ENCODE measurements around the gene IFT80.

The IFT80 gene

GRCh38 chr3:160399125-160400029 lies at the start of gene IFT80, which contains the start of gene SMC4:
Gene IFT80 (minus strand): TSS chr3:160399225. CDS start chr3:160384600, 14,625 bp downstream.
Gene SMC4 (plus strand): TSS chr3:160399650. CDS start chr3:160400827, 1,177 bp downstream.
- DNase-seq, result peak; percentile 97 to 98

DNA sequence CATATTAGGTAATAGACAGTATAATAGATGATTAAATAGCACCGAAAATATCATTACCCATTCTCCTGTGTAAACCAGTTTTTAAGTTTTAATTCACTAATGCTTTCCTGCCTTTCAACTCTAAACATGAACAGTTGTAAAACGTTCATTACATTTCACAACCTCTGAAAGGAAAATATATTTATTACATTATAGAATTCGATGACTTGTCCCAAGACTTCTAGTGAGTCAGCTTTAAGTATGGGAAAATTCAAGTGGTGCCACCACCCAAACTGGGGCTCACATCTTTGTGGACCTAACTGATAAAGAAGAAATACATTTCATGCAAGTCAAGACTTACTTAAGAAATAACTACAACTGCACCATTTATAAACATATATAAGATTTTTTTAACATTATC lies 48.5 kb upstream of the IFT80 start:
- DNase-seq, result no peak

GRCh38 chr3:160446522-160447056 lies 47.6 kb upstream of the IFT80 start:
- no peak for DNase-seq

DNA sequence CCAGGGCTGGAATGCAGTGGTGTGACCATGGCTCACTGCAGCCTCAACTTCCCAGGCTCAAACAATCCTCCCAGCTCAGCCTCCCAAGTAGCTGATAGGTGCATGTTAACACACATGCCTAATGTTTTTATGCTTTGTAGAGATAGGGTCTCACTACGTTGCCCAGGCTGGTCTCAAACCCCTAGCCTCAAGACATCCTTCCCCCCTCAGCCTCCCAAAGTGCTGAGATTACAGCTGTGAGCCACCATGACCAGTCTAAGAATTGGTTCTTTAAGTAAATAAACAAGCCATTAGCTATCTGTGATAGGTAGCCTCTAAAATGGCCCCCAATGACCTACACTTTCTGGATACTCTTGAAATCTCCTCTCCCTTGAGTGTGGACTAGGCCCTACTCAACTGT lies 46.8 kb upstream of the IFT80 start:
- no peak for DNase-seq

DNA sequence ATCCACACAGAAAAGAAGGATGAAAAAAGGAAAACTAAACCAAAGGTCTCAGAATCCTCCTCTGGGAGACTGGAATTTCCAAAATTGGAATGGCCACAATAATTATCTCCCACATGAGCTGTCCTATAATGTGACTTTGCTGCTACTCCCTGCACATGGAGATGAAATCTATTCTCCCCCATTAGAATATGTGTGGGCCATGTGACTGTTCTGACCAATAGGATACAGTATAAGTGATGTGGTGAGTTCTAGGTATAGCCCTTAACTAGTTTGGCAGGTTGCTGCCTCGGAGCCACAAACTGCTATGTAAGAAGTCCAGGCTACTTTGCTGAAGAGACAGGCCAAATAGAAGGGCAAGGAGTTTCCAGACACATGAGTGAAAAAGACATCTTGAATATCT lies 45.4 kb upstream of the IFT80 start:
- DNase-seq, result no peak

GRCh38 chr3:160440687-160441086 lies 41.7 kb upstream of the IFT80 start:
- no peak for DNase-seq

DNA sequence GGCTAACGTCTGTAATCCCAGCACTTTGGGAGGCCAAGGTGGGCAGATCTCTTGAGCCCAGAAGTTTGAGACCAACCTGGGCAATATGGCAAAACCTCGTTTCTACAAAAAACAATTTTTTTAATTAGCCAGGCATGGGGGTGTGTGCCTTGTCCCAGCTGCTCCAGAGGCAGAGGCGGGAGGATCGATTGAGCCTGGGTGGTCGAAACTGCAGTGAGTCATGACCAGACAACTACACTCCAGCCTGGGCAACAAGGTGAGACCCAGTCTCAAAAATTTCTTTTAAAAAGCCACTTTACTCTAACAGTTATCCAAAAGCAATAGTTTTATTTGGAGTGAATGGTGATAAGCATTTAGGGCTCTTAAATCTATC lies 38.0 kb upstream of the IFT80 start:
- DNase-seq, result no peak

GRCh38 chr3:160435747-160436146 lies 36.7 kb upstream of the IFT80 start:
- no peak for DNase-seq

GRCh38 chr3:160435095-160435494 lies 36.1 kb upstream of the IFT80 start:
- no peak for DNase-seq

GRCh38 chr3:160434071-160434470 lies 35.0 kb upstream of the IFT80 start:
- DNase-seq, result no peak

DNA sequence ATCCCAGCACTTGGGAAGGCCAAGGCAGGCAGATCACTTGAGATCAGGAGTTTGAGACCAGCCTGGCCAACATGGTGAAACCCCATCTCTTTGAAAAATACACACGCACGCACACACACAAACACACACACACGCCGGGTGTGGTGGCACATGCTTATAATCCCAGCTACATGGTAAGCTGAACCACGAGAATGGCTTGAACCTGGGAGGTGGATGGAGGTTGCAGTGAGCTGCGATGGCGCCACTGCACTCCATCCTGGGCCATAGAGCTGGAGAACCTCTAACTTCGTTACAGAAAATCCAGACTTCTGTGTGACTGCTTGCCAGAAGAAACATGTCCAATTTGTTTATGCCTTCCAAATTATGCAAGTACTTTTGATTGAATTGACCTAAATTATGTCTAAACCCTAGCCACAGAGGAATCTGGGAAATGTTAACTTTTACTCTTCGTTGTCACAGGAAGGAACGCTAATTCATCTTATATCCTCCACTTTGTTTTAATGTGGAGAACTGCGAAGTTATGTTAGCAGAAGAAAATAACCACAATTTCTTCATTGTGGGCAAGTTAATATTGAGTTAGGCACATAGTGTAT lies 28.9 kb upstream of the IFT80 start:
- DNase-seq, result no peak

DNA sequence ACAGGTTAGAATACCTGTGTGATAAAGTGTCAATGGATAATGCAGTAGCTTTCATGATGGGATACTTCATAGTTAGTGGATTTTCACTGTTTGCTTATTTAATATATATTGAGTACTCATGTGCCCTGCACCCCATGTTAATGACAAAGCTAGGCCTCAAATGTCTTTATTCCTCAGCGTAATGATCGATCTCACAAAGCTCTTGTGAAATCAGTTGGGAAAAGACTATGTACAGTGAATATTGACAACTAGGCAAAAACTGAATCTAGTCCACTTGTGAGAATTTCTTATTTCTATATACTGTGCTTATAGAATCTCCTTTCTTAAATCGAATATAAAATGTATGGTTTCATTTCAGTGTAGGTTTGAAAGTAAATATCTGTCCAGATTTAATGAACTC lies 18.3 kb upstream of the IFT80 start:
- DNase-seq, result no peak

GRCh38 chr3:160413613-160414248 lies 14.7 kb upstream of the IFT80 start:
- DNase-seq, result peak; percentile 76 to 80

- no peak for DNase-seq
These were observed 13.5 kb upstream of the IFT80 start for GRCh38 chr3:160412477-160412876.

GRCh38 chr3:160409812-160410610 lies 11.0 kb upstream of the IFT80 start:
- no peak for DNase-seq

DNA sequence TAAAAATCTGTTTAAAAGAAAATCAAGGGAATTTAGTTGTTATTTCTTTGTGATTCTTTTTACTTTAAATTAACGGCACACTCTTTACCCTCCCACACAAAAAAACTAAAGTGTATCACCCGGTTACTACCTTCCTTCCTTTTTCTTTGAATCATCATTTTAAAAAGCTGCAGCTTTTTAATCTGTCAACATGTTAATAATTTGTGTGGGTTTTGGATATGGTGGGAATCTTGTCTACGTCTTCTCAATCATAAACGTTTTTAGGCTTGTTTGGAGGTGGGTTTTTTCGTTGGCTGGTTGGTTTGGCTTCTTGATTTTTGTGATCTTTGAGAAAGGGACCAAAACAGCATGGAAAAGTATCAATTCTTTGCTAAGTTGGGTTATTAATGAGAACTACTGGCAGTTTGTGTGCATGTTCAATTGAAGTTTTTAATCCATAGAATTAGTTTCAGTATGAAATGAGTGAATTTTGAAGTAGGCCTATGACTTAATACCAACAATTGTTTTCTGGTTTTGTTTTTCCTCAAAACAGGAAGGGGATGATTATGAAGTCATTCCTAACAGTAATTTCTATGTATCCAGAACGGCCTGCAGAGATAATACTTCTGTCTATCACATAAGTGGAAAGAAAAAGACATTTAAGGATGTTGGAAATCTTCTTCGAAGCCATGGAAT lies 4.9 kb upstream of the IFT80 start:
- no peak for DNase-seq

DNA sequence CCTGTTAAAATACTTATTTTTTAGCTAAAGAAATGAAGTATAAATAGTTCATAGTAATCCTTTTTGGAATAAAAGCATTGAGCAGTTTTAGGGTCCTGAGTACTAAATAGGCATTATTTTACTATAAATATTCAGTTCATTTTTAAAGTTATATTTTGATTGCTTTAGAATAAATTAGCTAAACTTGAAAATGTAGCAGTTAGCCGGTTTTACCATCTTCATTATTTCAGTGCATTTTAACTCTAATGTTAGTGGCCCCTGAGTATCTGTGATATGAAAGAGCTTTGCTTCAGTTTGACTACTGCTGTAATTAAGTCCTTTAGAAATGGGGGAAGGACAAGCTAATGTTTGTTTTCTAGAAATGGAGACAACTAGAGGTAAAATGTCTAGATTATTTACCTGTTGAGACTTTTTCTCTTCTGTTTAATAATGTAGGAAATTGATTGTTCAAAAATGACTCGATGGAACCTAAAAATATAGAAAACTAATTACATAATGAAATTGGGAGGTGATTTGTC lies 4.1 kb upstream of the IFT80 start:
- no peak for DNase-seq

GRCh38 chr3:160402221-160403027 lies 3.4 kb upstream of the IFT80 start:
- DNase-seq, result no peak

DNA sequence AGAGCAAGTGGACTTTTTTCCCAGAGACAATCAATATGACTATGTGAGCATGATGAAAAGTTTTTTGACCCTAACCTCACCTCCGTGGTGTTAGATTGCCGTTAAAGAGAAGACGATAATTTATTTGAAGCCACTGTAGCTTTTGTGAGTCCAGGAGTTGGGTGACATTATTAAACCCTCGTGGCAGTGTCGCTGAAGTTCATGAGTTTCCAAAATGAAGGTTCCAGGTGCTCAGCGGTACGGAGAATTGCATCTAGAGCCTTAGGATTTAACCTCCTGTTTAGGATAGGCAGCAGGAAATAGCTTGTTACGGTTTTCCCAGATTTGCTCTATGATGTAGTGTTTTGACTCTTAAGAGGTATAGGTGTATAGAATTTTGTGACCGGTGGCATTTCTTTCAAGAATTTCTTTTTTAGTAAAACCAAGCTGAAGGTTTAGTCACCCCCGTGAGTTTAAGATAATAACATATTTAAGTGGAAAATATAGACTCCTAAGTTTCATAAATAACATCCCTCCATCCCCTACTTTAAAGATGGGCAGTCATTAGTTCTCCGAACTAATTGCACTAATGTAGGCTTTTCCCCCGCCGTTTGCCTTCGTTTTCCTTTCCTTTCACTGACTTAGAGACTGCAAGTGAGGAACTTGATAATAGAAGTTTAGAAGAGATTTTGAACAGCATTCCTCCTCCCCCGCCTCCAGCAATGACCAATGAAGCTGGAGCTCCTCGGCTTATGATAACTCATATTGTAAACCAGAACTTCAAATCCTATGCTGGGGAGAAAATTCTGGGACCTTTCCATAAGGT lies 2.5 kb upstream of the IFT80 start:
- no peak for DNase-seq

DNA sequence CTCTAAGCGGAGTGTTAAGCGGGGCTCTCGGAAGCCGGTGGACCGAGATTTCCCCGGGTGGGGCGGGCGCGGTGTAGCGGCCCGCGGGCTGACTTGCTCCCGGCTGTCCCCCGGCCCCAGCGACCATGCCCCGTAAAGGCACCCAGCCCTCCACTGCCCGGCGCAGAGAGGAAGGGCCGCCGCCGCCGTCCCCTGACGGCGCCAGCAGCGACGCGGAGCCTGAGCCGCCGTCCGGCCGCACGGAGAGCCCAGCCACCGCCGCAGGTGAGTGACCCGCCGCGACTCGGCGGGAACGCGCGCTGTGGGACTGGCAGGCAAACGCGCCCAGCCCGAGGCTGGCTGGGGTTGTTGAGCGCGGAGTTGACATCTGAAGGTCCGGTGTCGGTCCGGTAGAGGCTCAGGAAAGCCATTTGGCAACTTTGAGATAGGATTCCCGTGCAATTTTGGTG lies 1.7 kb upstream of the IFT80 start:
- DNase-seq, result no peak

Measured in NCI-H446 (cell line).